Activated CD4-positive, alpha-beta memory T cell treated with anti-CD3 and anti-CD28 coated beads, Interleukin-2, amount 10 ng/mL, durations not matched to agents 7 days and 5 days (primary cell): Measurements from ENCODE around the gene ARIH2. TPM values are rescaled to one million over a fixed set of nuclear protein-coding genes. Genes with fewer than 3 reads are reported as not detected.
"Not testable (repeated sequence)": the region's sequence is repeated elsewhere in the genome, so short reads cannot be mapped to it uniquely, and the experiment has no call there.

ENCODE experiments used
- CTCF ChIA-PET: fragments of 350-600 bp; sonication (Branson Sonifier 250); formaldehyde crosslinking; loops from one replicate; lab custom pipeline; 2021; ENCODE audit warnings: antibody characterized with exemption, inconsistent platforms; lab: Charles Lee
- POLR2A ChIA-PET: fragments of 350-600 bp; sonication (Branson Sonifier 250); formaldehyde crosslinking; loops from one replicate; lab custom pipeline; 2021; ENCODE audit warnings: antibody characterized with exemption; lab: Charles Lee
- DNase-seq: peaks from one replicate; pipeline ENCODE4 v3.0.0-alpha.2; 2020
- H3K27ac Mint-ChIP-seq: one replicate; pipeline ENCODE4 v1.8.0; 2021; ENCODE audit warnings: mild to moderate bottlenecking, mixed read lengths
- H3K27me3 Mint-ChIP-seq: one replicate; pipeline ENCODE4 v1.8.0; 2021; ENCODE audit warnings: mixed read lengths
- H3K36me3 Mint-ChIP-seq: one replicate; pipeline ENCODE4 v1.8.0; 2021; ENCODE audit warnings: low read depth, mixed read lengths
- H3K4me1 Mint-ChIP-seq: one replicate; pipeline ENCODE4 v1.8.0; 2021; ENCODE audit warnings: mixed read lengths
- H3K4me3 Mint-ChIP-seq: one replicate; pipeline ENCODE4 v1.8.0; 2021; ENCODE audit warnings: mild to moderate bottlenecking, mixed read lengths
- H3K9me3 Mint-ChIP-seq: one replicate; pipeline ENCODE4 v1.8.0; 2021; ENCODE audit warnings: mixed read lengths
- total RNA-seq, 2 experiments: library from RNA; stranded (reverse); gene quantifications; one replicate each; pipeline ENCODE4 v1.2.3, GENCODE V29; 2021

ARIH2 gene
- total RNA-seq, 2 experiments from 2014 or later: 100 TPM

GRCh38 chr3:49007771-49008528, 89.3 kb downstream of the ARIH2 start:
- H3K4me3 Mint-ChIP-seq: peak overlapping the region; percentile 99
- no peaks in the 10 kb centered on the region for H3K27me3 Mint-ChIP-seq
- H3K9me3 Mint-ChIP-seq: no peaks in the 10 kb centered on the region
- peak; percentile 93 for DNase-seq
- H3K27ac Mint-ChIP-seq: peak overlapping the region; percentile 99
- ChIA-PET POLR2A (interaction anchor here (0.7 to 6.2 kb wide), 16 partner anchors 11 to 767 kb away, joined by 3 to 309 read pairs (median 8); partner anchors contain the start of genes ARIH2, DAG1, DALRD3 and IMPDH2), CTCF (interaction anchor here (0.6 to 6.6 kb wide), 17 partner anchors 12 to 919 kb away, joined by 3 to 124 read pairs (median 4); partner anchors contain the start of genes ARIH2, DALRD3, IMPDH2 and NDUFAF3)
- peaks cover 26% of the 10 kb centered on the region for H3K36me3 Mint-ChIP-seq
- H3K4me1 Mint-ChIP-seq: peaks cover 31% of the 10 kb centered on the region

- not testable (repeated sequence) for H3K27me3 Mint-ChIP-seq, H3K9me3 Mint-ChIP-seq, DNase-seq
- Mint-ChIP-seq H3K4me3 (peak overlapping the region; percentile 99), H3K27ac (peak overlapping the region; percentile 99), H3K4me1 (peaks cover 34% of the 10 kb centered on the region), H3K36me3 (peaks cover 31% of the 10 kb centered on the region)
- POLR2A ChIA-PET: interaction anchor here (2.1 to 6.2 kb wide), 8 partner anchors 12 to 162 kb away, joined by 7 to 309 read pairs (median 32); partner anchors contain the start of genes ARIH2, DALRD3, IMPDH2 and NDUFAF3
- CTCF ChIA-PET: interaction anchor here (0.6 to 6.6 kb wide), 5 partner anchors 12 to 293 kb away, joined by 3 to 124 read pairs (median 15); partner anchors contain the start of genes DALRD3, IMPDH2, NDUFAF3 and P4HTM
Observed at GRCh38 chr3:49008627-49009026, 90.0 kb downstream of the ARIH2 start.

- Mint-ChIP-seq H3K4me1 (peaks cover 36% of the 10 kb centered on the region), H3K27ac (no peak overlapping the region), H3K27me3 (no peaks in the 10 kb centered on the region), H3K9me3 (no peaks in the 10 kb centered on the region), H3K4me3 (peak overlapping the region; percentile 51), H3K36me3 (peaks cover 35% of the 10 kb centered on the region)
- ChIA-PET CTCF (interaction anchor here (4.4 to 6.6 kb wide), 2 partner anchors 11 to 21 kb away, joined by 117 to 124 read pairs; partner anchors contain the start of genes DALRD3, NDUFAF3 and P4HTM), POLR2A (interaction anchor here (2.8 to 6.2 kb wide), 3 partner anchors 12 to 90 kb away, joined by 22 to 309 read pairs (median 134); partner anchors contain the start of genes ARIH2, DALRD3, NDUFAF3 and P4HTM)
- DNase-seq: no peak
Observed at GRCh38 chr3:49009396-49009795, 90.8 kb downstream of the ARIH2 start.

GRCh38 chr3:49012441-49013017, 93.9 kb downstream of the ARIH2 start:
- Mint-ChIP-seq H3K4me1 (peaks cover 40% of the 10 kb centered on the region), H3K36me3 (peaks cover 46% of the 10 kb centered on the region), H3K4me3 (no peak overlapping the region), H3K9me3 (no peaks in the 10 kb centered on the region), H3K27ac (no peak overlapping the region), H3K27me3 (no peaks in the 10 kb centered on the region)
- DNase-seq: no peak
- ChIA-PET POLR2A (interaction anchor here (3.2 to 15.9 kb wide), 2 partner anchors 8 to 24 kb away, joined by 41 to 190 read pairs; partner anchors contain the start of genes NDUFAF3 and P4HTM), CTCF (interaction anchor here (1.3 to 2.4 kb wide), 5 partner anchors 9 to 25 kb away, joined by 3 to 16 read pairs (median 4); partner anchors contain the start of gene P4HTM)

GRCh38 chr3:49013113-49013737, 94.6 kb downstream of the ARIH2 start:
- POLR2A ChIA-PET: interaction anchor here (2.0 to 15.9 kb wide), 3 partner anchors 8 to 80 kb away, joined by 10 to 190 read pairs (median 41); partner anchors contain the start of genes NDUFAF3, P4HTM and QRICH1

GRCh38 chr3:49013738-49014660, 95.4 kb downstream of the ARIH2 start:
- DNase-seq: peak; percentile 59
- Mint-ChIP-seq H3K27ac (no peak overlapping the region), H3K27me3 (no peaks in the 10 kb centered on the region), H3K36me3 (peaks cover 38% of the 10 kb centered on the region), H3K9me3 (no peaks in the 10 kb centered on the region), H3K4me1 (peaks cover 37% of the 10 kb centered on the region), H3K4me3 (no peak overlapping the region)
- POLR2A ChIA-PET: interaction anchor here (2.0 to 15.9 kb wide), 3 partner anchors 7 to 80 kb away, joined by 10 to 190 read pairs (median 41); partner anchors contain the start of genes NDUFAF3, P4HTM and QRICH1
- CTCF ChIA-PET: interaction anchor here (1.1 to 2.4 kb wide), 4 partner anchors 7 to 26 kb away, joined by 3 to 16 read pairs (median 6); partner anchors contain the start of gene P4HTM

More at GRCh38 chr3:49013113-49013737, 94.6 kb downstream of the ARIH2 start:
- DNase-seq: no peak
- no peaks in the 10 kb centered on the region for H3K9me3 Mint-ChIP-seq
- CTCF ChIA-PET: interaction anchor here (1.1 to 2.4 kb wide), 5 partner anchors 8 to 25 kb away, joined by 3 to 16 read pairs (median 3); partner anchors contain the start of gene P4HTM
- no peak overlapping the region for H3K4me3 Mint-ChIP-seq
- H3K27me3 Mint-ChIP-seq: no peaks in the 10 kb centered on the region
- H3K4me1 Mint-ChIP-seq: peaks cover 40% of the 10 kb centered on the region
- H3K27ac Mint-ChIP-seq: no peak overlapping the region
- H3K36me3 Mint-ChIP-seq: peaks cover 42% of the 10 kb centered on the region

GRCh38 chr3:49015072-49015471, 96.4 kb downstream of the ARIH2 start:
- Mint-ChIP-seq H3K36me3 (peaks cover 35% of the 10 kb centered on the region), H3K27ac (no peak overlapping the region), H3K9me3 (no peaks in the 10 kb centered on the region), H3K4me1 (peaks cover 40% of the 10 kb centered on the region), H3K27me3 (no peaks in the 10 kb centered on the region), H3K4me3 (no peak overlapping the region)
- POLR2A ChIA-PET: interaction anchor here (2.0 to 15.9 kb wide), 3 partner anchors 8 to 79 kb away, joined by 10 to 309 read pairs (median 190); partner anchors contain the start of genes P4HTM, QRICH1 and WDR6
- no peak for DNase-seq
- CTCF ChIA-PET: interaction anchor here (1.6 to 9.4 kb wide), 3 partner anchors 25 to 27 kb away, joined by 8 to 95 read pairs (median 16); partner anchors contain the start of gene P4HTM

- peaks cover 41% of the 10 kb centered on the region for H3K4me1 Mint-ChIP-seq
- no peaks in the 10 kb centered on the region for H3K27me3 Mint-ChIP-seq
- POLR2A ChIA-PET: interaction anchor here (5.9 to 15.9 kb wide), 3 partner anchors 9 to 27 kb away, joined by 55 to 309 read pairs (median 190); partner anchors contain the start of genes IMPDH2, P4HTM and WDR6
- peaks cover 42% of the 10 kb centered on the region for H3K36me3 Mint-ChIP-seq
- no peaks in the 10 kb centered on the region for H3K9me3 Mint-ChIP-seq
- CTCF ChIA-PET: interaction anchor here (9.4 kb wide), 1 partner anchor 26 kb away, joined by 95 read pairs; the partner anchor contains the start of gene P4HTM
- DNase-seq: no peak
- H3K4me3 Mint-ChIP-seq: no peak overlapping the region
- H3K27ac Mint-ChIP-seq: peak overlapping the region; percentile 19
Observed at GRCh38 chr3:49015765-49016164, 97.1 kb downstream of the ARIH2 start.

- H3K9me3 Mint-ChIP-seq: no peaks in the 10 kb centered on the region
- peaks cover 43% of the 10 kb centered on the region for H3K36me3 Mint-ChIP-seq
- no peak for DNase-seq
- no peaks in the 10 kb centered on the region for H3K27me3 Mint-ChIP-seq
- ChIA-PET POLR2A (interaction anchor here (0.9 to 15.9 kb wide), 7 partner anchors 9 to 924 kb away, joined by 3 to 309 read pairs (median 12); partner anchors contain the start of genes IMPDH2, NICN1, P4HTM and QRICH1), CTCF (interaction anchor here (1.1 to 9.4 kb wide), 6 partner anchors 9 to 580 kb away, joined by 3 to 117 read pairs (median 6); partner anchors contain the start of genes IMPDH2, P4HTM, QRICH1 and WDR6)
- no peak overlapping the region for H3K4me3 Mint-ChIP-seq
- H3K4me1 Mint-ChIP-seq: peaks cover 43% of the 10 kb centered on the region
- peak overlapping the region; percentile 62 for H3K27ac Mint-ChIP-seq
Observed at GRCh38 chr3:49016414-49017228, 98.0 kb downstream of the ARIH2 start.
